ENCODE data around the gene GNRH2. TPM values are rescaled to one million over a fixed set of nuclear protein-coding genes. Genes with fewer than 3 reads are reported as not detected.
A peak's percentile ranks its signal among the peaks of the same experiment; 100 is the strongest.

GNRH2 gene
- total and polyA plus RNA-seq, 10 of the 15 experiments (the other 5 are each of a cell fraction or from before 2014, with no cell fraction given), result 0.12 to 0.85 (median 0.31) TPM; not detected in 7

- ATAC-seq, result peak; percentile 5
- no peak for DNase-seq (ENCODE audit: low read depth, low spot score)
- CTCF ChIA-PET, result no interaction called here
- H3K4me3 ChIP-seq, result peak overlapping the region; percentile 80
- RAD21 ChIA-PET (ENCODE audit: unreplicated experiment), result no interaction called here
- no peaks in the 10 kb centered on the region; the same call in 1 of the 2 replicates for H3K4me1 ChIP-seq (ENCODE audit: control insufficient read depth, insufficient read depth, low read length)
- intact Hi-C loops (cut with micrococcal nuclease; ENCODE audit: unreplicated experiment), result loop anchor here (10.0 kb wide), 1 partner anchor 158 kb away; the partner anchor contains the start of genes DDRGK1 and ITPA
- H3K27ac ChIP-seq (ENCODE audit: control insufficient read depth, insufficient read depth), result peak overlapping the region; percentile 87
- H4K20me1 ChIP-seq (ENCODE audit: control insufficient read depth, insufficient read depth), result no peaks in the 10 kb centered on the region
- no TSS peak for BruUV-seq (replicated peaks)
- no peaks in the 10 kb centered on the region for H3K9me3 ChIP-seq (replicated peaks; ENCODE audit: control insufficient read depth, insufficient read depth, low read length)
- in situ Hi-C loops (cut with MboI), result no loop called here
- H2AFZ ChIP-seq (ENCODE audit: control insufficient read depth, low read depth, low read length), result peak overlapping the region; percentile 61
- H3K9ac ChIP-seq (ENCODE audit: control insufficient read depth, insufficient read depth, low read length), result peak overlapping the region; percentile 65
- SMC1A ChIA-PET (ENCODE audit: uncharacterized antibody, unreplicated experiment), result no interaction called here
- H3K79me2 ChIP-seq (ENCODE audit: control insufficient read depth, insufficient read depth, low read length), result peaks cover 13% of the 10 kb centered on the region
- peak overlapping the region; percentile 70 for H3K4me2 ChIP-seq (ENCODE audit: control insufficient read depth, insufficient read depth)
- TF ChIP-seq PKNOX1 (IDR thresholded peaks at IDR 0.05) (peak; percentile 90), SMC3 (IDR thresholded peaks at IDR 0.05; ENCODE audit: borderline replicate concordance, low read length) (no peak), KAT2A (conservative IDR thresholded peaks at IDR 0.05; ENCODE audit: control insufficient read depth, low read depth, low read length) (no peak), PBX3 (IDR thresholded peaks at IDR 0.05; ENCODE audit: insufficient replicate concordance, low read depth, low read length) (peak; percentile 69)
- TF ChIP-seq, protein P1, sequence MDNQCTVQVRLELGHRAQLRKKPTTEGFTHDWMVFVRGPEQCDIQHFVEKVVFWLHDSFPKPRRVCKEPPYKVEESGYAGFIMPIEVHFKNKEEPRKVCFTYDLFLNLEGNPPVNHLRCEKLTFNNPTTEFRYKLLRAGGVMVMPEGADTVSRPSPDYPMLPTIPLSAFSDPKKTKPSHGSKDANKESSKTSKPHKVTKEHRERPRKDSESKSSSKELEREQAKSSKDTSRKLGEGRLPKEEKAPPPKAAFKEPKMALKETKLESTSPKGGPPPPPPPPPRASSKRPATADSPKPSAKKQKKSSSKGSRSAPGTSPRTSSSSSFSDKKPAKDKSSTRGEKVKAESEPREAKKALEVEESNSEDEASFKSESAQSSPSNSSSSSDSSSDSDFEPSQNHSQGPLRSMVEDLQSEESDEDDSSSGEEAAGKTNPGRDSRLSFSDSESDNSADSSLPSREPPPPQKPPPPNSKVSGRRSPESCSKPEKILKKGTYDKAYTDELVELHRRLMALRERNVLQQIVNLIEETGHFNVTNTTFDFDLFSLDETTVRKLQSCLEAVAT (IDR thresholded peaks at IDR 0.05), result peak; percentile 66
- H3K36me3 ChIP-seq (ENCODE audit: control insufficient read depth in 2 of 2, insufficient read depth in 2 of 2, low read length in 1 of 2), result peaks cover 4 to 6% of the 10 kb centered on the region in 2 experiments; a peak in 2 of 4 replicates
- POLR2A ChIA-PET, result interaction anchor here (1.8 kb wide), 1 partner anchor 114 kb away, joined by 13 read pairs; no protein-coding TSS in a partner anchor
- no peak for FAIRE-seq
- no peaks in the 10 kb centered on the region for H3K27me3 ChIP-seq (replicated peaks in 1 of 2; ENCODE audit: control insufficient read depth in 2 of 2, insufficient read depth in 2 of 2, low read length in 1 of 2)
- 47% methylated on average over 39 of the region's 39 CpGs for WGBS (ENCODE audit: insufficient coverage, insufficient replicate concordance, low lambda C conversion rate, missing lambda C conversion rate)
Observed at GRCh38 chr20:3046677-3047462, 3.4 kb downstream of the GNRH2 start.

All from GM12878 (cell line).